A549 (cell line): ENCODE data around the gene PTPDC1. TPM values are rescaled to one million over a fixed set of nuclear protein-coding genes. Genes with fewer than 3 reads are reported as not detected.

ENCODE experiments used
- ATAC-seq, 2 experiments: fragments of 200-7000 bp in 1 of 2; fragments of >200 bp in 1 of 2; cut with Nextera tagmentation in 1 of 2; cut with Tn5 transposase in 1 of 2; 3 replicates each; pipeline versions ENCODE4 v1.8.0 to v1.9.1; 2018 to 2020; ENCODE audit warnings: mild to moderate bottlenecking in 1 of 2, moderate library complexity in 1 of 2
- CTCF ChIA-PET: fragments of 300-600 bp; sonication (Branson Sonifier 250); formaldehyde crosslinking; extraction: SDS; loops from one replicate; lab custom pipeline; 2021; ENCODE audit warnings: antibody characterized with exemption, inconsistent platforms; lab: Yijun Ruan, JAX
- POLR2A ChIA-PET: fragments of 350-600 bp; formaldehyde crosslinking; extraction: SDS; loops from one replicate; lab custom pipeline; 2021; ENCODE audit warnings: antibody characterized with exemption, inconsistent platforms; lab: Yijun Ruan, JAX
- DNase-seq, 2 experiments: peaks; one replicate each; pipeline versions ENCODE4 v3.0.0 to v3.0.0-alpha.2; 2011 to 2016; ENCODE audit warnings: low read depth in 1 of 2, low spot score in 1 of 2
- FAIRE-seq: peaks from 2 replicates; lab custom pipeline; 2011; peaks lifted over from hg19 to GRCh38; lab: Jason Lieb, UNC
- H3K27ac ChIP-seq, 2 experiments: fragments of >200 bp; sonication (Bioruptor Twin); formaldehyde crosslinking; 3 replicates each; pipeline ENCODE4 v1.5.1; 2016 to 2017
- H3K4me1 ChIP-seq: fragments of >200 bp; sonication (Bioruptor Twin); formaldehyde crosslinking; 3 replicates; pipeline ENCODE4 v1.6.1; 2016
- H3K4me2 ChIP-seq: fragments of >200 bp; sonication (Bioruptor Twin); formaldehyde crosslinking; 3 replicates; pipeline ENCODE4 v1.6.1; 2016
- H3K4me3 ChIP-seq: fragments of >200 bp; sonication (Bioruptor Twin); formaldehyde crosslinking; 3 replicates; pipeline ENCODE4 v1.5.1; 2016
- H3K9me3 ChIP-seq: fragments of >200 bp; sonication (Bioruptor Twin); formaldehyde crosslinking; 3 replicates; pipeline ENCODE4 v1.6.1; 2016
- ATOH8 ChIP-seq: fragments of 250-450 bp; sonication (Bioruptor Pico); IDR thresholded peaks from 2 replicates; pipeline ENCODE4 v1.5.0; 2020; ENCODE audit warnings: low read depth, mild to moderate bottlenecking, moderate library complexity
- BHLHE40 ChIP-seq: IDR thresholded peaks from 2 replicates; pipeline ENCODE4 v1.6.1; 2012; ENCODE audit warnings: low read depth, low read length, inconsistent platforms
- CBX2 ChIP-seq: fragments of 200-600 bp; sonication (generic); IDR thresholded peaks from 2 replicates; pipeline ENCODE4 v1.6.1; 2016; ENCODE audit warnings: low read depth, mild to moderate bottlenecking, borderline replicate concordance
- CEBPB ChIP-seq, 2 experiments: fragments of >200 bp in 1 of 2; sonication (Bioruptor Twin) in 1 of 2; formaldehyde crosslinking in 1 of 2; IDR thresholded peaks; 2 replicates each; pipeline ENCODE4 v1.6.1; 2012 to 2016
- CTCF ChIP-seq: fragments of >200 bp; sonication (Bioruptor Twin); formaldehyde crosslinking; IDR thresholded peaks from 3 replicates; pipeline ENCODE4 v1.5.1; 2016
- E2F6 ChIP-seq: IDR thresholded peaks from 2 replicates; pipeline ENCODE4 v1.6.1; 2012; ENCODE audit warnings: low read depth, borderline replicate concordance
- EHF ChIP-seq: fragments of 250-450 bp; sonication (Bioruptor Pico); IDR thresholded peaks from 2 replicates; pipeline ENCODE4 v1.5.0; 2020; ENCODE audit warnings: mild to moderate bottlenecking
- ESRRA ChIP-seq: fragments of 150-350 bp; IDR thresholded peaks from 2 replicates; pipeline ENCODE4 v1.6.1; 2014; ENCODE audit warnings: mild to moderate bottlenecking, low read length, borderline replicate concordance
- FOXS1 ChIP-seq: fragments of 250-450 bp; sonication (Bioruptor Pico); IDR thresholded peaks from 2 replicates; pipeline ENCODE4 v1.5.0; 2020; ENCODE audit warnings: mild to moderate bottlenecking, moderate library complexity
- HDAC2 ChIP-seq: fragments of 200-600 bp; sonication (generic); IDR thresholded peaks from 2 replicates; pipeline ENCODE4 v1.6.1; 2016
- HMGXB4 ChIP-seq: fragments of 250-450 bp; sonication (Bioruptor Pico); IDR thresholded peaks from 2 replicates; pipeline ENCODE4 v1.5.0; 2021; ENCODE audit warnings: mild to moderate bottlenecking, moderate library complexity, borderline replicate concordance
- HOXA7 ChIP-seq: fragments of 250-450 bp; sonication (Bioruptor Pico); IDR thresholded peaks from 2 replicates; pipeline ENCODE4 v1.5.0; 2020; ENCODE audit warnings: mild to moderate bottlenecking, moderate library complexity
- HOXB13 ChIP-seq: fragments of 250-450 bp; sonication (Bioruptor Pico); IDR thresholded peaks from 2 replicates; pipeline ENCODE4 v1.5.0; 2020; ENCODE audit warnings: low read depth, mild to moderate bottlenecking, moderate library complexity
- KDM5A ChIP-seq: fragments of 200-600 bp; sonication (generic); IDR thresholded peaks from 2 replicates; pipeline ENCODE4 v1.6.1; 2016; ENCODE audit warnings: antibody characterized with exemption, mild to moderate bottlenecking
- MAX ChIP-seq: IDR thresholded peaks from 2 replicates; pipeline ENCODE4 v1.6.1; 2012
- MAZ ChIP-seq: fragments of 150-350 bp; IDR thresholded peaks from 2 replicates; pipeline ENCODE4 v1.6.1; 2014; ENCODE audit warnings: antibody characterized with exemption, low read depth, low read length, borderline replicate concordance
- NR3C1 ChIP-seq: fragments of >200 bp; sonication (Bioruptor Twin); formaldehyde crosslinking; IDR thresholded peaks from 3 replicates; pipeline ENCODE4 v1.6.1; 2017
- PBX3 ChIP-seq: IDR thresholded peaks from 2 replicates; pipeline ENCODE4 v1.6.1; 2012
- POLR2A ChIP-seq: IDR thresholded peaks from 2 replicates; pipeline ENCODE4 v1.6.1; 2012; ENCODE audit warnings: mild to moderate bottlenecking, low read length
- POLR2AphosphoS2 ChIP-seq: conservative IDR thresholded peaks from 2 replicates; pipeline ENCODE4 v1.6.1; 2012; ENCODE audit warnings: low read length, improper control_type of control experiment, inconsistent platforms
- RAD21 ChIP-seq, 2 experiments: fragments of >200 bp in 1 of 2; sonication (Bioruptor Twin) in 1 of 2; formaldehyde crosslinking in 1 of 2; IDR thresholded peaks in 1 of 2; conservative IDR thresholded peaks in 1 of 2; 2 replicates in 1 of 2; 3 replicates in 1 of 2; pipeline ENCODE4 v1.6.1; 2012 to 2018; ENCODE audit warnings: inconsistent platforms in 1 of 2
- REST ChIP-seq: fragments of 200-600 bp; sonication (generic); IDR thresholded peaks from 2 replicates; pipeline ENCODE4 v1.6.1; 2016; ENCODE audit warnings: antibody characterized with exemption, mild to moderate bottlenecking, moderate library complexity
- RNF2 ChIP-seq: fragments of 200-600 bp; sonication (generic); IDR thresholded peaks from 2 replicates; pipeline ENCODE4 v1.6.1; 2016; ENCODE audit warnings: low read depth, mild to moderate bottlenecking, antibody characterized with exemption, moderate library complexity, borderline replicate concordance
- ZFP36 ChIP-seq: fragments of 450-650 bp; IDR thresholded peaks from 2 replicates; pipeline ENCODE4 v1.6.1; 2014; ENCODE audit warnings: borderline replicate concordance; ENCODE audit not compliant: partially characterized antibody
- WGBS: methylation state at CpG from one replicate; pipeline ENCODE4 v1.1.6; 2017; ENCODE audit errors: missing lambda C conversion rate; 5-methylcytosine and 5-hydroxymethylcytosine counted together
- polyA plus RNA-seq, 4 experiments: library from polyadenylated mRNA; depleted of rRNA in 3 of 4; stranded (reverse); fragments of >200 nt; fragmentation: RNase III in 1 of 4; extraction: RNeasy Plus Mini Kit Qiagen cat#74134 plus additional on column Dnase treatment in 1 of 4; gene quantifications; 2 replicates in 3 of 4; 3 replicates in 1 of 4; pipeline ENCODE4 v1.2.3, GENCODE V29; 2011 to 2017

The PTPDC1 gene
- polyA plus RNA-seq, 2 of the 4 experiments (the other 2 are of a cell fraction), result 3.8 to 16.9 TPM

GRCh38 chr9:94039786-94040185, 44.5 kb upstream of the PTPDC1 start:
- Histone ChIP-seq H3K9me3 (no peaks in the 10 kb centered on the region), H3K4me1 (no peaks in the 10 kb centered on the region), H3K4me3 (no peak overlapping the region), H3K27ac (no peak overlapping the region)
- ChIA-PET POLR2A (no interaction called here), CTCF (interaction anchor here (1.8 to 2.8 kb wide), 2 partner anchors 26 kb away, joined by 4 to 11 read pairs; no protein-coding TSS in a partner anchor)
- ATAC-seq, result no peak
- DNase-seq, result no peak
- no peak for TF ChIP-seq CEBPB (IDR thresholded peaks at IDR 0.05)
- no peak for TF ChIP-seq BHLHE40
- TF ChIP-seq CBX2, result no peak
- TF ChIP-seq EHF (CRISPR knock-in tag), result no peak
- no peak for TF ChIP-seq ATOH8 (CRISPR knock-in tag)
- TF ChIP-seq ESRRA, result no peak
- no peak for TF ChIP-seq HMGXB4 (CRISPR knock-in tag)
- TF ChIP-seq HDAC2, result no peak
- no peak for TF ChIP-seq MAZ
- TF ChIP-seq NR3C1, result no peak
- no peak for TF ChIP-seq RAD21 (conservative IDR thresholded peaks at IDR 0.05 in 1 of 2, IDR thresholded peaks at IDR 0.05 in 1 of 2)
- TF ChIP-seq, all 56 proteins: peak for 0
- H3K4me2 ChIP-seq, result no peak overlapping the region
- no peak for FAIRE-seq

GRCh38 chr9:94042516-94043360, 41.5 kb upstream of the PTPDC1 start:
- Histone ChIP-seq H3K9me3 (no peaks in the 10 kb centered on the region), H3K4me3 (no peak overlapping the region), H3K4me2 (no peak overlapping the region), H3K27ac (no peak overlapping the region)
- DNase-seq (no peak), ATAC-seq (no peak), FAIRE-seq (no peak)
- WGBS, result 56% methylated on average over 5 of the region's 5 CpGs
- ChIA-PET POLR2A (no interaction called here), CTCF (interaction anchor here (1.1 to 2.8 kb wide), 2 partner anchors 23 to 168 kb away, joined by 3 to 11 read pairs; no protein-coding TSS in a partner anchor)
- TF ChIP-seq HOXA7 (CRISPR knock-in tag) (no peak), CTCF (no peak), REST (no peak), ZFP36 (no peak), MAX (no peak), POLR2AphosphoS2 (no peak), E2F6 (no peak), NR3C1 (no peak), KDM5A (no peak), PBX3 (no peak), HOXB13 (CRISPR knock-in tag) (no peak), RNF2 (no peak), EHF (CRISPR knock-in tag) (no peak), MAZ (no peak), POLR2A (no peak), FOXS1 (CRISPR knock-in tag) (no peak), RAD21 (conservative IDR thresholded peaks at IDR 0.05 in 1 of 2, IDR thresholded peaks at IDR 0.05 in 1 of 2) (no peak)
- TF ChIP-seq, all 56 proteins: peak for 0
- no peaks in the 10 kb centered on the region for H3K4me1 ChIP-seq
